ENCODE data around the gene SMIM20. TPM values are rescaled to one million over a fixed set of nuclear protein-coding genes. Genes with fewer than 3 reads are reported as not detected.

SMIM20 gene
- total RNA-seq, 1 donor from 2014 or later = 25.2 TPM

GRCh38 chr4:25922812-25923369, 8.9 kb downstream of the SMIM20 start:
- H3K27ac ChIP-seq = peak overlapping the region; percentile 24
- H3K36me3 ChIP-seq = no peaks in the 10 kb centered on the region
- no peaks in the 10 kb centered on the region for H3K27me3 ChIP-seq
- intact Hi-C loops (cut with DNase I) = no loop called here
- TF ChIP-seq, protein P1, sequence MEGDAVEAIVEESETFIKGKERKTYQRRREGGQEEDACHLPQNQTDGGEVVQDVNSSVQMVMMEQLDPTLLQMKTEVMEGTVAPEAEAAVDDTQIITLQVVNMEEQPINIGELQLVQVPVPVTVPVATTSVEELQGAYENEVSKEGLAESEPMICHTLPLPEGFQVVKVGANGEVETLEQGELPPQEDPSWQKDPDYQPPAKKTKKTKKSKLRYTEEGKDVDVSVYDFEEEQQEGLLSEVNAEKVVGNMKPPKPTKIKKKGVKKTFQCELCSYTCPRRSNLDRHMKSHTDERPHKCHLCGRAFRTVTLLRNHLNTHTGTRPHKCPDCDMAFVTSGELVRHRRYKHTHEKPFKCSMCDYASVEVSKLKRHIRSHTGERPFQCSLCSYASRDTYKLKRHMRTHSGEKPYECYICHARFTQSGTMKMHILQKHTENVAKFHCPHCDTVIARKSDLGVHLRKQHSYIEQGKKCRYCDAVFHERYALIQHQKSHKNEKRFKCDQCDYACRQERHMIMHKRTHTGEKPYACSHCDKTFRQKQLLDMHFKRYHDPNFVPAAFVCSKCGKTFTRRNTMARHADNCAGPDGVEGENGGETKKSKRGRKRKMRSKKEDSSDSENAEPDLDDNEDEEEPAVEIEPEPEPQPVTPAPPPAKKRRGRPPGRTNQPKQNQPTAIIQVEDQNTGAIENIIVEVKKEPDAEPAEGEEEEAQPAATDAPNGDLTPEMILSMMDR (IDR thresholded peaks at IDR 0.05) = no peak
- H3K4me3 ChIP-seq = no peak overlapping the region
- no peak for ATAC-seq
- DNase-seq = no peak
- peaks cover 3% of the 10 kb centered on the region for H3K4me1 ChIP-seq
- no peaks in the 10 kb centered on the region for H3K9me3 ChIP-seq

DNA sequence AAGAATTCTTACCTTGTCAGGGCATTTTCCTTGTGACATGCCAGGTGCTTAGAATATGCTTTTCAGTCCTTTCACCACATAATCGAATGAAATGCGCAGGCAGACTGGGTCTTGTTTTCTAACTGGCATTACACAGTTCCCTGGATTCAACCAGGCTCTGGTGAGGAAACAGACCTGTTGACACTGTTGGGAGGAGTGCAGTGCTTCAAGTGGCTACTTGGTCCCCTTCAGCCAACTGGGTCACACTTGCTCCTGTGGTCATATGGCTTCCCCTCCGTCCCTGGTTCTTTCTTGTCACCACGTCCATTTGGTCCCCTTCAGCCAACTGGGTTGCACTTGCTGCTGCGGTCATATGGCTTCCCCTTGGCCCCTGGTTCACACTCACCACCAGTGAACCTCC, 9.7 kb downstream of the SMIM20 start:
- no peaks in the 10 kb centered on the region for H3K27me3 ChIP-seq
- H3K27ac ChIP-seq = peak overlapping the region; percentile 24
- no peaks in the 10 kb centered on the region for H3K9me3 ChIP-seq
- TF ChIP-seq, protein P1 (IDR thresholded peaks at IDR 0.05) = no peak
- intact Hi-C loops (cut with DNase I) = no loop called here
- H3K4me3 ChIP-seq = no peak overlapping the region
- no peaks in the 10 kb centered on the region for H3K36me3 ChIP-seq
- DNase-seq (peak; percentile 66), ATAC-seq (peak; percentile 86)
- H3K4me1 ChIP-seq = peaks cover 10% of the 10 kb centered on the region

DNA sequence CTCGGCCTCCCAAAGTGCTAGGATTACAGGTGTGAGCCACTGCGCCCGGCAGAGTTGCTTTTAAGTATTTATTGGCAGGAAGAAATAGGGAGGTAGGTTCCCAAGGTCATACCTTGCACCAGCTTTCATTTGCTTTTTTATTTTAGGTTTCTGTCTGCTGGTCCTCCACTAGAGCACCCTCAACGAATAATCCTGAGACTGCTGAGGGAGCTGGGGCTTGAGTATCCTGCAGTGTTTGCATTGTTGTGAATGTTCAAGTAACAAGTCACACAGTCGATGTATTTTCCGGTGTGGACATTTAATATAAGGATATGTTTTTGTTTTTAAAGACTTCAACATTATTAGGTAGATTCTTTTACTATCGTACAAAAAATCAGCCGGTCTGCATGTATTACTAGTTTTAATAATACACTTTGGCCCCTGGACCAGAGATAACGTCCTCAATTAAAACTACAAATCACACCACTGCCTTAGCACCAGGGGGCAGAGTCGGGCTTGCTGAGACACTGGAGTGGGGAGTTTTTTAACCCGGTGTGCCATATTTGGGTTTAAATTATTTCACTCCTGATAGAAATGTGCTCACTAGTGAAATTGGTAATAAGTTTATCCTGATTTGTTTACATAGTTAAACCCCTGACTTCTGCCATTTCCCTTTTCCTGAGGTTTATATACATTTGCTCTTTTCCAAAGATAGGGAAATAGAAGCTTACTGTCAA, 11.6 kb downstream of the SMIM20 start:
- peak; percentile 65 for ATAC-seq
- peaks cover 14% of the 10 kb centered on the region for H3K4me1 ChIP-seq
- H3K9me3 ChIP-seq = no peaks in the 10 kb centered on the region
- TF ChIP-seq, protein P1 (IDR thresholded peaks at IDR 0.05) = peak; percentile 65
- no peaks in the 10 kb centered on the region for H3K36me3 ChIP-seq
- no peak overlapping the region for H3K27ac ChIP-seq
- no peak overlapping the region for H3K4me3 ChIP-seq
- intact Hi-C loops (cut with DNase I) = no loop called here
- H3K27me3 ChIP-seq = no peaks in the 10 kb centered on the region
- DNase-seq = peak; percentile 72

GRCh38 chr4:25926462-25926861, 12.4 kb downstream of the SMIM20 start:
- TF ChIP-seq, protein P1 (IDR thresholded peaks at IDR 0.05) = no peak
- Histone ChIP-seq H3K27me3 (no peaks in the 10 kb centered on the region), H3K4me1 (peaks cover 14% of the 10 kb centered on the region), H3K4me3 (no peak overlapping the region), H3K27ac (no peak overlapping the region), H3K9me3 (no peaks in the 10 kb centered on the region), H3K36me3 (no peaks in the 10 kb centered on the region)
- no peak for DNase-seq
- no peak for ATAC-seq
- intact Hi-C loops (cut with DNase I) = no loop called here

DNA sequence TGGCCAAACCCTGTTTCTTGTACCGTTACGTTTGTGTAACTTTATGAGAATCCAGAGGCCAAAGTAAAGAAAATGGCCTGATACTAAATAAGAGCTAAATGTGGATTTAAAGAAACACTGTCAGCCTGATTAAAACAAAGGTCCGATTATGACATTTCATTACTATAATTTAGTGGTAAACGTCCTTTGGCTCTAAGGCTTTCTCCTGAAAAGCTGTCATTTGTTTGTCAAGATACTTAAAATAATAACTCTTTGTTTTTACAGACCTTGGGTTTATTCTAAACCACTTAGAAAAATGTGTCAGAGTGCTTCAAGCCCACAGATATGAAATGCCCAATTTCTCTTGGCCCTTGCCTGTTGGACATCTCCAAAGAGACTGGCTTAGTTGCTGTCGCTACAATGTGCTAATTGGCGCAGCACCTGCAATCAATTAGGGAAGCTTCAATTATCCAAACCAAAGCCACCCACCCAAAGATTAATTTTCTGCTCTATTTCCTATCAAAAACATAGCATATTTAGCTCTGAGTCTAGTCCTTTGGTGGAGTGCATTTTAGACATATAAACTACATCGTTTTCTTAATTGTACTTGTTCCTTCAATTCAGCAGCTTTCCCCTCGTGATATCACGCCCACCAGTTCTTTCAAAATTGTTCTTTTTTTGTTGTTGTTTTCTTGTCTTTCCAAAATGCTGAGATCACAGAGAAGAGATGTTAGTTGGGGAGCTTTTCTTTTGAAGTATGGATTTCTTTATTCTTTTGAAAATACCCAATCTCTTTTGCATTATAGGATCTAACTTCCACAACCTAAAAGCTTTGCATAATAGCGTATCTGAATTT, 13.6 kb downstream of the SMIM20 start:
- DNase-seq (no peak), ATAC-seq (no peak)
- Histone ChIP-seq H3K4me3 (no peak overlapping the region), H3K4me1 (peaks cover 14% of the 10 kb centered on the region), H3K27ac (peak overlapping the region; percentile 67), H3K36me3 (no peaks in the 10 kb centered on the region), H3K9me3 (no peaks in the 10 kb centered on the region), H3K27me3 (no peaks in the 10 kb centered on the region)
- intact Hi-C loops (cut with DNase I) = no loop called here
- TF ChIP-seq, protein P1 (IDR thresholded peaks at IDR 0.05) = no peak

All from upper lobe of right lung (tissue), 1 donor.